Measurements from ENCODE around the gene FUT4. TPM values are rescaled to one million over a fixed set of nuclear protein-coding genes. Genes with fewer than 3 reads are reported as not detected.

FUT4 gene
- total and polyA plus RNA-seq, 10 of the 15 experiments (the other 5 are each of a cell fraction or from before 2014, with no cell fraction given): 0.68 to 9.1 (median 2.3) TPM

DNA sequence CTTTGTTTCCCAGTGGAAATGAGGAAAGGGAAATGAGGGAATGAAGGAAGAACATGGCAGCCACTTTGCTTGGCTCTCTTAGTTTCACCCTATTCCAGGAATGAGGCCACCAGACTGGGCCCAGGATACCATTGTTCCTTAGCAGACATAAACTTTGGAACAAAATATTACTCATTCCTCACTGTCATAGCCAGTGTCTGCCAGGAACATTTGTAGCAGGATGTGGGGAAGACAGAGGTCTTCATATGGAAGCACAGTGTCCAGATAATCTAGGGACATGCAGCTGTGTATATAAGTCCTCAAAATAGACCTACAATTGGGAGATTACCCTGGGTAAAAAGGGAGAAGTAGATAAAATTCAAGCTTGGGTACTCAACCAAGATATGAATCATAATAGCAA is 15.2 kb upstream of the FUT4 start:
- Histone ChIP-seq H3K9me3 (replicated peaks; ENCODE audit: control insufficient read depth, insufficient read depth, low read length) (no peaks in the 10 kb centered on the region), H3K4me3 (no peak overlapping the region), H3K27ac (ENCODE audit: control insufficient read depth, insufficient read depth) (no peak overlapping the region), H3K36me3 (ENCODE audit: control insufficient read depth in 2 of 2, insufficient read depth in 2 of 2, low read length in 1 of 2) (no peaks in the 10 kb centered on the region), H3K27me3 (replicated peaks in 1 of 2; ENCODE audit: control insufficient read depth in 2 of 2, insufficient read depth in 2 of 2, low read length in 1 of 2) (no peaks in the 10 kb centered on the region), H3K4me2 (ENCODE audit: control insufficient read depth, insufficient read depth) (no peak overlapping the region), H2AFZ (ENCODE audit: control insufficient read depth, low read depth, low read length) (no peak overlapping the region), H4K20me1 (ENCODE audit: control insufficient read depth, insufficient read depth) (no peaks in the 10 kb centered on the region), H3K4me1 (ENCODE audit: control insufficient read depth, insufficient read depth, low read length) (no peaks in the 10 kb centered on the region; the same call in 1 of the 2 replicates), H3K79me2 (ENCODE audit: control insufficient read depth, insufficient read depth, low read length) (no peaks in the 10 kb centered on the region), H3K9ac (ENCODE audit: control insufficient read depth, insufficient read depth, low read length) (no peak overlapping the region)
- ChIA-PET SMC1A (ENCODE audit: uncharacterized antibody, unreplicated experiment) (interaction anchor here (1.7 kb wide), 1 partner anchor 68 kb away, joined by 5 read pairs; no protein-coding TSS in a partner anchor), RAD21 (ENCODE audit: unreplicated experiment) (interaction anchor here (1.2 kb wide), 1 partner anchor 9 kb away, joined by 3 read pairs; no protein-coding TSS in a partner anchor), CTCF (interaction anchor here (0.9 kb wide), 1 partner anchor 74 kb away, joined by 4 read pairs; no protein-coding TSS in a partner anchor), POLR2A (interaction anchor here (0.6 kb wide), 1 partner anchor 54 kb away, joined by 4 read pairs; no protein-coding TSS in a partner anchor)
- in situ Hi-C loops (cut with MboI) (no loop called here), intact Hi-C loops (cut with micrococcal nuclease; ENCODE audit: unreplicated experiment) (no loop called here)
- TF ChIP-seq SRF (IDR thresholded peaks at IDR 0.05; ENCODE audit: low read depth in 2 of 2, low read length in 2 of 2) (no peak), POU2F2 (IDR thresholded peaks at IDR 0.05; ENCODE audit: borderline replicate concordance, low read depth, low read length) (no peak), RUNX3 (IDR thresholded peaks at IDR 0.05; ENCODE audit: low read length) (no peak), PAX5 (IDR thresholded peaks at IDR 0.05; ENCODE audit: borderline replicate concordance, low read depth, low read length) (no peak), GATAD2B (conservative IDR thresholded peaks at IDR 0.05; ENCODE audit: low read depth) (no peak)
- TF ChIP-seq, protein P1, sequence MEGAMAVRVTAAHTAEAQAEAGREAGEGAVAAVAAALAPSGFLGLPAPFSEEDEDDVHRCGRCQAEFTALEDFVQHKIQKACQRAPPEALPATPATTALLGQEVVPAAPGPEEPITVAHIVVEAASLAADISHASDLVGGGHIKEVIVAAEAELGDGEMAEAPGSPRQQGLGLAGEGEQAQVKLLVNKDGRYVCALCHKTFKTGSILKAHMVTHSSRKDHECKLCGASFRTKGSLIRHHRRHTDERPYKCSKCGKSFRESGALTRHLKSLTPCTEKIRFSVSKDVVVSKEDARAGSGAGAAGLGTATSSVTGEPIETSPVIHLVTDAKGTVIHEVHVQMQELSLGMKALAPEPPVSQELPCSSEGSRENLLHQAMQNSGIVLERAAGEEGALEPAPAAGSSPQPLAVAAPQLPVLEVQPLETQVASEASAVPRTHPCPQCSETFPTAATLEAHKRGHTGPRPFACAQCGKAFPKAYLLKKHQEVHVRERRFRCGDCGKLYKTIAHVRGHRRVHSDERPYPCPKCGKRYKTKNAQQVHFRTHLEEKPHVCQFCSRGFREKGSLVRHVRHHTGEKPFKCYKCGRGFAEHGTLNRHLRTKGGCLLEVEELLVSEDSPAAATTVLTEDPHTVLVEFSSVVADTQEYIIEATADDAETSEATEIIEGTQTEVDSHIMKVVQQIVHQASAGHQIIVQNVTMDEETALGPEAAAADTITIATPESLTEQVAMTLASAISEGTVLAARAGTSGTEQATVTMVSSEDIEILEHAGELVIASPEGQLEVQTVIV (IDR thresholded peaks at IDR 0.05; ENCODE audit: borderline replicate concordance, partially characterized antibody): no peak
- TF ChIP-seq, protein P2, sequence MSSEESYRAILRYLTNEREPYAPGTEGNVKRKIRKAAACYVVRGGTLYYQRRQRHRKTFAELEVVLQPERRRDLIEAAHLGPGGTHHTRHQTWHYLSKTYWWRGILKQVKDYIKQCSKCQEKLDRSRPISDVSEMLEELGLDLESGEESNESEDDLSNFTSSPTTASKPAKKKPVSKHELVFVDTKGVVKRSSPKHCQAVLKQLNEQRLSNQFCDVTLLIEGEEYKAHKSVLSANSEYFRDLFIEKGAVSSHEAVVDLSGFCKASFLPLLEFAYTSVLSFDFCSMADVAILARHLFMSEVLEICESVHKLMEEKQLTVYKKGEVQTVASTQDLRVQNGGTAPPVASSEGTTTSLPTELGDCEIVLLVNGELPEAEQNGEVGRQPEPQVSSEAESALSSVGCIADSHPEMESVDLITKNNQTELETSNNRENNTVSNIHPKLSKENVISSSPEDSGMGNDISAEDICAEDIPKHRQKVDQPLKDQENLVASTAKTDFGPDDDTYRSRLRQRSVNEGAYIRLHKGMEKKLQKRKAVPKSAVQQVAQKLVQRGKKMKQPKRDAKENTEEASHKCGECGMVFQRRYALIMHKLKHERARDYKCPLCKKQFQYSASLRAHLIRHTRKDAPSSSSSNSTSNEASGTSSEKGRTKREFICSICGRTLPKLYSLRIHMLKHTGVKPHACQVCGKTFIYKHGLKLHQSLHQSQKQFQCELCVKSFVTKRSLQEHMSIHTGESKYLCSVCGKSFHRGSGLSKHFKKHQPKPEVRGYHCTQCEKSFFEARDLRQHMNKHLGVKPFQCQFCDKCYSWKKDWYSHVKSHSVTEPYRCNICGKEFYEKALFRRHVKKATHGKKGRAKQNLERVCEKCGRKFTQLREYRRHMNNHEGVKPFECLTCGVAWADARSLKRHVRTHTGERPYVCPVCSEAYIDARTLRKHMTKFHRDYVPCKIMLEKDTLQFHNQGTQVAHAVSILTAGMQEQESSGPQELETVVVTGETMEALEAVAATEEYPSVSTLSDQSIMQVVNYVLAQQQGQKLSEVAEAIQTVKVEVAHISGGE (CRISPR knock-in tag; IDR thresholded peaks at IDR 0.05): no peak
- BruUV-seq (replicated peaks): no TSS peak
- ATAC-seq (no peak), DNase-seq (ENCODE audit: low read depth, low spot score) (no peak), FAIRE-seq (no peak)
